Loucy (cell line): ENCODE data around the gene DGKI.

Experiments used
- H2AFZ ChIP-seq: fragments of 200-600 bp; sonication (generic); 2 replicates; pipeline ENCODE4 v1.6.0; 2016; ENCODE audit warnings: antibody characterized with exemption, mild to moderate bottlenecking, low read length, moderate library complexity
- H3F3A ChIP-seq: fragments of 200-600 bp; 2 replicates; pipeline ENCODE4 v1.6.0; 2016; ENCODE audit warnings: antibody characterized with exemption, low read depth, mild to moderate bottlenecking
- H3K27me3 ChIP-seq: fragments of 200-600 bp; sonication (generic); 2 replicates; pipeline ENCODE4 v1.6.1; 2014; ENCODE audit warnings: low read length, mild to moderate bottlenecking; ENCODE audit not compliant: insufficient read depth, poor library complexity, severe bottlenecking
- H3K36me3 ChIP-seq: fragments of 200-600 bp; sonication (generic); 2 replicates; pipeline ENCODE4 v1.6.1; 2016; ENCODE audit warnings: low read length; ENCODE audit not compliant: insufficient read depth
- H3K4me1 ChIP-seq: fragments of 200-600 bp; sonication (generic); 2 replicates; pipeline ENCODE4 v1.5.1; 2014; ENCODE audit warnings: low read length, mild to moderate bottlenecking; ENCODE audit not compliant: insufficient read depth, poor library complexity, severe bottlenecking
- H3K4me2 ChIP-seq: fragments of 200-600 bp; sonication (generic); 2 replicates; pipeline ENCODE4 v1.6.0; 2014; ENCODE audit warnings: antibody characterized with exemption, low read length, low read depth, mild to moderate bottlenecking; ENCODE audit not compliant: poor library complexity, severe bottlenecking
- H3K4me3 ChIP-seq: fragments of 200-600 bp; sonication (generic); 2 replicates; pipeline ENCODE4 v1.5.1; 2014; ENCODE audit warnings: low read length, mild to moderate bottlenecking, mixed read lengths; ENCODE audit not compliant: poor library complexity, severe bottlenecking
- H3K79me2 ChIP-seq: fragments of 200-600 bp; sonication (generic); 2 replicates; pipeline ENCODE4 v1.6.1; 2014; ENCODE audit warnings: low read length; ENCODE audit not compliant: insufficient read depth
- H3K9ac ChIP-seq: fragments of 200-600 bp; sonication (generic); 2 replicates; pipeline ENCODE4 v1.6.0; 2014; ENCODE audit warnings: mild to moderate bottlenecking, low read depth, low read length, moderate library complexity; ENCODE audit not compliant: poor library complexity, severe bottlenecking
- H3K9me2 ChIP-seq: fragments of 200-600 bp; sonication (generic); replicated peaks from 2 replicates; pipeline ENCODE4 v1.6.1; 2016; ENCODE audit warnings: low read depth, low read length, mixed read lengths
- H3K9me3 ChIP-seq: fragments of 200-600 bp; sonication (generic); 2 replicates; pipeline ENCODE4 v1.6.1; 2014; ENCODE audit warnings: mild to moderate bottlenecking, antibody characterized with exemption, low read length, low read depth; ENCODE audit not compliant: insufficient read depth
- H4K20me1 ChIP-seq: fragments of 200-600 bp; sonication (generic); 2 replicates; pipeline ENCODE4 v1.6.0; 2014; ENCODE audit warnings: antibody characterized with exemption, low read length, mild to moderate bottlenecking; ENCODE audit not compliant: insufficient read depth, poor library complexity, severe bottlenecking
- EZH2phosphoT487 ChIP-seq: fragments of 200-600 bp; IDR thresholded peaks from 2 replicates; pipeline ENCODE4 v1.6.1; 2018; ENCODE audit warnings: antibody characterized with exemption, mild to moderate bottlenecking, moderate library complexity, borderline replicate concordance
- TF ChIP-seq, protein P1 (sequence below): fragments of 200-600 bp; sonication (generic); conservative IDR thresholded peaks from 2 replicates; pipeline ENCODE4 v1.5.1; 2014; ENCODE audit warnings: mild to moderate bottlenecking, antibody characterized with exemption, low read length

The DGKI gene

GRCh38 chr7:137441451-137441850 is 405.3 kb downstream of the DGKI start:
- Histone ChIP-seq H3K79me2 (no peaks in the 10 kb centered on the region), H3K9me3 (no peaks in the 10 kb centered on the region), H3K4me3 (no peak overlapping the region), H2AFZ (no peak overlapping the region), H3K4me1 (no peaks in the 10 kb centered on the region), H4K20me1 (no peaks in the 10 kb centered on the region), H3K27me3 (no peaks in the 10 kb centered on the region), H3K4me2 (no peak overlapping the region), H3K9me2 (no peaks in the 10 kb centered on the region), H3K36me3 (no peaks in the 10 kb centered on the region), H3K9ac (no peak overlapping the region), H3F3A (no peaks in the 10 kb centered on the region)
- TF ChIP-seq, protein P1, sequence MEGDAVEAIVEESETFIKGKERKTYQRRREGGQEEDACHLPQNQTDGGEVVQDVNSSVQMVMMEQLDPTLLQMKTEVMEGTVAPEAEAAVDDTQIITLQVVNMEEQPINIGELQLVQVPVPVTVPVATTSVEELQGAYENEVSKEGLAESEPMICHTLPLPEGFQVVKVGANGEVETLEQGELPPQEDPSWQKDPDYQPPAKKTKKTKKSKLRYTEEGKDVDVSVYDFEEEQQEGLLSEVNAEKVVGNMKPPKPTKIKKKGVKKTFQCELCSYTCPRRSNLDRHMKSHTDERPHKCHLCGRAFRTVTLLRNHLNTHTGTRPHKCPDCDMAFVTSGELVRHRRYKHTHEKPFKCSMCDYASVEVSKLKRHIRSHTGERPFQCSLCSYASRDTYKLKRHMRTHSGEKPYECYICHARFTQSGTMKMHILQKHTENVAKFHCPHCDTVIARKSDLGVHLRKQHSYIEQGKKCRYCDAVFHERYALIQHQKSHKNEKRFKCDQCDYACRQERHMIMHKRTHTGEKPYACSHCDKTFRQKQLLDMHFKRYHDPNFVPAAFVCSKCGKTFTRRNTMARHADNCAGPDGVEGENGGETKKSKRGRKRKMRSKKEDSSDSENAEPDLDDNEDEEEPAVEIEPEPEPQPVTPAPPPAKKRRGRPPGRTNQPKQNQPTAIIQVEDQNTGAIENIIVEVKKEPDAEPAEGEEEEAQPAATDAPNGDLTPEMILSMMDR, result no peak
- TF ChIP-seq EZH2phosphoT487, result no peak

DNA sequence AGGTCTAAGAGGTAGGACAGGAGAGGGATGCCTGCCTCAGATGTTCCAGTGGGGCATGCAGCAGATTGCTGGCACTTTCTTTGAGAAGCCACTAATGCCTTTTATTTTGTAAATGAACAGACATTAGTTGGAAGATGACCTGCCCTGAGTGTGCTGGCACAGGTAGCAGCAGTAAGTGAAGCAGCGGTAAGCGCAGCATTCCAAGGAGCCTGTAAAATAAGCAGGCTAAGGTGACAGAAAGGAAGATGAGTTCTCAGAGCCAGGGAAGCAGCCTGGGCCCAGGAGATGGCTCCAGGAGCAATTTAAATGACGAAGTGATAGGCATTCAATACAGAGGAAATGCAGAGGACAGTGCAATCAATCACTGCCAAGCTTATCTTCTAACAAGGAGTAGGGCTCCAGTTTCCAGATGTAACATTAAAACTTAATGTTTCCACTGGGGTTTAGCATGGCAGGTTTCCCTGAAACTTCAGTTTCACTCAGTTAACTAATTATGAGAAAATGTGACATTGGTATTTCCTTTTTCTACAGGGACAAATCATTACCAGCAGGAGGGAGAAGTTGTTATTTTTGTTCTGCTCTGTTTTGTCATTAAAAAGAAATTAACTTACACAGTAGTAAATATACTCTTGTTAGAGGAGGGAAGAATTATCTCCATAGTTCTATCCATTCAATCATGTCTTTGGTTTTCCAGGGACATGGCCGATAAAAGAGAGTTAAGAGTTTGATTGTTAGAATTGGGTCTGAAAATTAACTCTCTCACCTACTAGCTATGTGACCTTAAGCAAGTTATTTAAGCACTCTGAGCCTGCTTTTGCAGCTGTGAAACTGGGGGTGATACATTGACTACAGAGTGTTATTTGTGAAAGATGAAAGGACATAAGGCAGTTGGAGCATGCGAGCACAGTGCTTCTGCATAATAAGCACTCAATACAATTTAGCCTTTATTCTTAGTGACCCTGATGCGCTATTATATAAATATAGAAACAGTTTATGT is 406.6 kb downstream of the DGKI start:
- TF ChIP-seq EZH2phosphoT487, result no peak
- TF ChIP-seq, protein P1, result no peak

GRCh38 chr7:137434946-137435345 is 411.8 kb downstream of the DGKI start:
- H3F3A ChIP-seq, result no peaks in the 10 kb centered on the region
- H3K4me2 ChIP-seq, result no peak overlapping the region
- no peaks in the 10 kb centered on the region for H3K27me3 ChIP-seq
- no peaks in the 10 kb centered on the region for H3K79me2 ChIP-seq
- no peaks in the 10 kb centered on the region for H3K4me1 ChIP-seq
- no peaks in the 10 kb centered on the region for H3K36me3 ChIP-seq
- no peak overlapping the region for H2AFZ ChIP-seq
- no peak overlapping the region for H3K9ac ChIP-seq
- H3K9me2 ChIP-seq, result no peaks in the 10 kb centered on the region
- no peaks in the 10 kb centered on the region for H3K9me3 ChIP-seq
- no peak overlapping the region for H3K4me3 ChIP-seq
- TF ChIP-seq EZH2phosphoT487, result no peak
- TF ChIP-seq, protein P1, result no peak
- no peaks in the 10 kb centered on the region for H4K20me1 ChIP-seq

More for the DNA sequence above, 406.6 kb downstream of the DGKI start:
- H3K4me3 ChIP-seq, result no peak overlapping the region
- no peaks in the 10 kb centered on the region for H4K20me1 ChIP-seq
- H3F3A ChIP-seq, result no peaks in the 10 kb centered on the region
- H3K79me2 ChIP-seq, result no peaks in the 10 kb centered on the region
- H3K27me3 ChIP-seq, result no peaks in the 10 kb centered on the region
- H3K9me3 ChIP-seq, result no peaks in the 10 kb centered on the region
- H3K9me2 ChIP-seq, result no peaks in the 10 kb centered on the region
- no peak overlapping the region for H2AFZ ChIP-seq
- no peaks in the 10 kb centered on the region for H3K4me1 ChIP-seq
- no peaks in the 10 kb centered on the region for H3K36me3 ChIP-seq
- no peak overlapping the region for H3K9ac ChIP-seq
- H3K4me2 ChIP-seq, result no peak overlapping the region
